Uterus (tissue), 4 donors: ENCODE data around the gene MTREX. TPM values are rescaled to one million over a fixed set of nuclear protein-coding genes. Genes with fewer than 3 reads are reported as not detected.

Source experiments
- DNase-seq, 2 donors: peaks; one replicate each; pipeline ENCODE4 v3.0.0-alpha.2; 2019 to 2020
- H3K27ac ChIP-seq, 2 donors: fragments of 200-600 bp; sonication (generic); 1 replicate in 1 of 2; 2 replicates in 1 of 2; pipeline ENCODE4 v1.5.1; 2016 to 2018
- H3K27me3 ChIP-seq, 2 donors: fragments of 200-600 bp; sonication (generic); one replicate each; pipeline ENCODE4 v1.5.1; 2018 to 2019; ENCODE audit warnings: control low read depth in 1 of 2
- H3K36me3 ChIP-seq, 2 donors: fragments of 200-600 bp; sonication (generic); one replicate each; pipeline ENCODE4 v1.5.1; 2019; ENCODE audit warnings: control low read depth in 1 of 2
- H3K4me1 ChIP-seq, 2 donors: fragments of 200-600 bp; sonication (generic); one replicate each; pipeline ENCODE4 v1.5.1; 2018 to 2019; ENCODE audit warnings: control low read depth in 1 of 2
- H3K4me3 ChIP-seq, 2 donors: fragments of 200-600 bp; sonication (generic); 1 replicate in 1 of 2; 2 replicates in 1 of 2; pipeline ENCODE4 v1.5.1; 2018 to 2019; ENCODE audit warnings: mild to moderate bottlenecking in 1 of 2
- H3K9me3 ChIP-seq, 2 donors: fragments of 200-600 bp; sonication (generic); one replicate each; pipeline ENCODE4 v1.5.1; 2019; ENCODE audit warnings: control low read depth in 1 of 2
- POLR2A ChIP-seq, 2 donors: fragments of 450-650 bp; IDR thresholded peaks; one replicate each; pipeline ENCODE4 v1.6.1; 2016; ENCODE audit warnings: antibody characterized with exemption in 2 of 2, mild to moderate bottlenecking in 1 of 2, moderate library complexity in 1 of 2
- intact Hi-C: fragments of 100-400 bp; cut with DNase I; formaldehyde crosslinking; loops from one replicate; pipeline ENCODE4 v1.15.1; 2023; ENCODE audit warnings: low total_unique reads
- total RNA-seq, 4 donors: library from RNA; depleted of rRNA in 3 of 4; stranded (reverse); fragments of >200 nt in 3 of 4; gene quantifications; one replicate each; pipeline versions ENCODE4 v1.1.0 to v1.2.4, GENCODE V29; 2014 to 2023
- TF ChIP-seq, protein P1 (sequence below), 4 experiments: fragments of 200-600 bp in 2 of 4; fragments of 450-650 bp in 2 of 4; sonication (generic) in 2 of 4; IDR thresholded peaks; one replicate each; pipeline ENCODE4 v1.5.1; 2016 to 2019; ENCODE audit warnings: antibody characterized with exemption in 4 of 4, mild to moderate bottlenecking in 2 of 4, moderate library complexity in 1 of 4
- donor health status: DM: yes; HTN: yes; CAD: no.

Gene MTREX
- total RNA-seq, 4 donors from 2014 or later, result 30.0 to 138 (median 59.2) TPM

DNA sequence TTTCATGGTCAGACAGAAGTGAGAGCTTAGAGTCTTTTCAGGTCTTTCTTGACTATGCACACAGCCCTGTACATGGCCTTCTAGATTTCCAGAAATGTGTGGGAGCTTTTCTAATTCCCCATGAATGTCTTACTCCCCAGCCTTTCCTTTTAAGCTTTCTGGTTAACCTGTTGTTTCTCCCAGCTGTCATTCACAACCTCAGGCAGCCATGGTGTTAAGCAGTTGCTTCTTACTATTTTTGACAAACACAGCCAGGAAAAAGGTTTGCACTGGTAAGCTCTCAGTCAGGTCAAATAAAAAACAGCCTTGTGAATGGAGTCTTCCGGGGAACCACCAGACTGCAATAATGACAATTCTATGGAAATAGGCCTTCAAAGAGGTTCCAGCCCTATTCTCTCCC lies 84.9 kb downstream of the MTREX start:
- H3K36me3 ChIP-seq, result no peaks in the 10 kb centered on the region
- intact Hi-C loops, result no loop called here
- no peak overlapping the region for H3K27ac ChIP-seq
- no peaks in the 10 kb centered on the region for H3K27me3 ChIP-seq
- H3K4me1 ChIP-seq, result no peaks in the 10 kb centered on the region
- no peak for DNase-seq
- no peak overlapping the region for H3K4me3 ChIP-seq
- TF ChIP-seq, protein P1, sequence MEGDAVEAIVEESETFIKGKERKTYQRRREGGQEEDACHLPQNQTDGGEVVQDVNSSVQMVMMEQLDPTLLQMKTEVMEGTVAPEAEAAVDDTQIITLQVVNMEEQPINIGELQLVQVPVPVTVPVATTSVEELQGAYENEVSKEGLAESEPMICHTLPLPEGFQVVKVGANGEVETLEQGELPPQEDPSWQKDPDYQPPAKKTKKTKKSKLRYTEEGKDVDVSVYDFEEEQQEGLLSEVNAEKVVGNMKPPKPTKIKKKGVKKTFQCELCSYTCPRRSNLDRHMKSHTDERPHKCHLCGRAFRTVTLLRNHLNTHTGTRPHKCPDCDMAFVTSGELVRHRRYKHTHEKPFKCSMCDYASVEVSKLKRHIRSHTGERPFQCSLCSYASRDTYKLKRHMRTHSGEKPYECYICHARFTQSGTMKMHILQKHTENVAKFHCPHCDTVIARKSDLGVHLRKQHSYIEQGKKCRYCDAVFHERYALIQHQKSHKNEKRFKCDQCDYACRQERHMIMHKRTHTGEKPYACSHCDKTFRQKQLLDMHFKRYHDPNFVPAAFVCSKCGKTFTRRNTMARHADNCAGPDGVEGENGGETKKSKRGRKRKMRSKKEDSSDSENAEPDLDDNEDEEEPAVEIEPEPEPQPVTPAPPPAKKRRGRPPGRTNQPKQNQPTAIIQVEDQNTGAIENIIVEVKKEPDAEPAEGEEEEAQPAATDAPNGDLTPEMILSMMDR (IDR thresholded peaks at IDR 0.05), result no peak
- TF ChIP-seq POLR2A (IDR thresholded peaks at IDR 0.05), result no peak
- H3K9me3 ChIP-seq, result no peaks in the 10 kb centered on the region

DNA sequence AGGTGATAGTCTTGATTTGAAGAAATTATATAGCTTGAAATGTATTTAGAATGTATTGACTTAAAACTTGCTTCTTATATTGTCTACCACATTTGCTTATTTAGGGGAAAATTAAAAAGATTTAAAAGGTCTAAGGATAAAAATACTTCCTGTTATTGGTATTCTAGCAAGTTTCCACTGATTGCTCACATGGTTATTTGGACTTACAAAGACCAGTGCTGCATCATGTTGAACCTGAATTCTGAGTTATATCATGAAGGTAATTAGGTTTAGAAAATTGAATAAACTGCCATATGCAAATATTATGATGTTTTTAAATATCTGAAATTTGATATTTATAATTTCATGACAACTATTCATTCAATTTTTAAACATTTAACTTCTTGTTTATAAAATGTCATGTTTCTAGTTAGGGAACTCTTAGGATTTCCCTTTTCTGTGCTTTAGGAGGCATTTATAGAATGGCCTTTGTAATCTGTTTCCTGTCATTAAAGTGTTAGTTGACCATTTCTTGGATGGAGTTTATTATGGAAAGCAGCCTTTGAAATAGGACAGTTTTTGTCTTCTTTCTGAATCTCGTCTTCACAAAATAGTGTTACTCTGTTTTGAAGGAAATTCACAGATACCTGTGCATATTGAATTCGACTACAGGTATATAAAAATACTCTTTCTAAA lies 85.8 kb downstream of the MTREX start:
- no peak overlapping the region for H3K27ac ChIP-seq
- intact Hi-C loops, result no loop called here
- DNase-seq, result no peak
- no peaks in the 10 kb centered on the region for H3K9me3 ChIP-seq
- TF ChIP-seq POLR2A (IDR thresholded peaks at IDR 0.05), result no peak
- TF ChIP-seq, protein P1 (IDR thresholded peaks at IDR 0.05), result no peak
- H3K27me3 ChIP-seq, result no peaks in the 10 kb centered on the region
- H3K4me1 ChIP-seq, result no peaks in the 10 kb centered on the region
- no peak overlapping the region for H3K4me3 ChIP-seq
- H3K36me3 ChIP-seq, result no peaks in the 10 kb centered on the region

DNA sequence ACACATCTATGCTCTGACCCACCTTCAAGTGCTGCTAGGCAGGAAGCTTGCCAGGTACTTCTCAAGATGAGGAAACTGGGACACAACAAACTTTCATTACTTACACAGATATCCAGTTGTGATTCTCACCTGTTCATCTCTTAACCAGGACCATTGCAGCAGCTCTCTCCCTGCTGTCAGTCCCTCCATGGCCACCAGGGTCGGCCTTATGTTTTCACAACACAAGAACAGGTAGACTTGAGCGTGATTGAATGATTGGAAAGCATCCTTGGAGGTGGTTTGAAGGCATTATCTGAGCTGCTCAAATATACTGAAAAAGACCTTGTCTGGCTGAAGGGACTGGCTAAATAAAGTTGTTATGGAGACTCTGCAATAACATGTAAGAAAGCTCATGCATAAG lies 94.4 kb downstream of the MTREX start:
- intact Hi-C loops, result loop anchor here (10.0 kb wide), 1 partner anchor 293 kb away; no protein-coding TSS in a partner anchor
- Histone ChIP-seq H3K36me3 (no peaks in the 10 kb centered on the region), H3K4me3 (no peak overlapping the region)

DNA sequence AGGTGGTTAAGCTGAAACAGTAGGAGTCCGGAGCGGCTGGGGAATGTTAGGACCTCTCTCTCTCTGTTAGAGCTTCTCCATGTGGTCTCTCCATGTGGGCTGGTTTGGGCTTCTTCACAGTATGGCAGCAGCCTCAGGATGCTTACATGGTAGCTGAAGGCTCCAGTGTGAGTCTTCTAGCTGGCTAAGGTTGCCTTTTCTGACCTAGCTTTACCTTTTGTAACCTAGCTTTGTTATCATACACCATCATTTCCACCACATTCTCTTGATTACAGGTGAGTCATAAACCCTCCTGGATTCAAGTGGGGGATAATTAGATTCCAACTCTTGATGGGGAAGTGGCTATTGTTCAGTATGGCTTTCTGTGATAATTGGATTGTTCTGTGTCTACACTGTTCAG lies 98.5 kb downstream of the MTREX start:
- Histone ChIP-seq H3K36me3 (no peaks in the 10 kb centered on the region), H3K27me3 (no peaks in the 10 kb centered on the region), H3K27ac (peak overlapping the region in 1 of 2 donors; percentile 23), H3K4me1 (no peaks in the 10 kb centered on the region), H3K9me3 (no peaks in the 10 kb centered on the region), H3K4me3 (no peak overlapping the region)
- TF ChIP-seq POLR2A (IDR thresholded peaks at IDR 0.05), result no peak
- TF ChIP-seq, protein P1 (IDR thresholded peaks at IDR 0.05), result no peak
- intact Hi-C loops, result loop anchor here (10.0 kb wide), 1 partner anchor 289 kb away; no protein-coding TSS in a partner anchor
- DNase-seq, result no peak

More for the DNA sequence above, 94.4 kb downstream of the MTREX start:
- DNase-seq, result no peak
- Histone ChIP-seq H3K27me3 (no peaks in the 10 kb centered on the region), H3K27ac (no peak overlapping the region), H3K9me3 (no peaks in the 10 kb centered on the region), H3K4me1 (no peaks in the 10 kb centered on the region)
- TF ChIP-seq POLR2A (IDR thresholded peaks at IDR 0.05), result no peak
- TF ChIP-seq, protein P1 (IDR thresholded peaks at IDR 0.05), result no peak

DNA sequence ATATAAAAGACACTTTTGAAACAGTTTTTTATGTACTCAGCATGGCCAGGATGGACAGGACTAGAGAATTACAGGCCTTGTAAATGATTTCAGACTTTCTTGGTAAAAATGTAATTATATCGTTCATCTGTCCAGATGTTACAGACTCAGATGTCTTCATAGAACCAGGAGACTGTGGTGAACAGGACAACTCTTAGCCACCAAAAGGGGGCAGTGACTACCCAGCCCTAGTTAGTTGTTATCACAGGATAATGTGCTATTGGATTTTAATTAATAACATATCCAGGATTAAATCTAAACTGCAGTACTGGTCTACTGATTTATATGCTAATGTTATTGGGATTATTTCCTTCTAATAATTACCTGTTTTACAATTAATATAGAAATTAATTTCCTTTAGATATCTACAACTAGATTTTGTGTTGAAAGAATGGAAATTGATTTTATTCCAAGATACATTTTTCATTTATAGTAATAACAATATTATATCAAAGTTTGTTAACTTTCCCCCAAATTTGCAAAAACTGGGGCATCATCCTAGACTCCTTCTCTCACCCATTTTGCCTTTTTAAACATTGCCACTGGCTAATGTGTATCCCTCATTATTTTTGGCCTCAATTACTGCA lies 99.4 kb downstream of the MTREX start:
- H3K4me1 ChIP-seq, result no peaks in the 10 kb centered on the region
- H3K4me3 ChIP-seq, result no peak overlapping the region
- H3K9me3 ChIP-seq, result no peaks in the 10 kb centered on the region
- intact Hi-C loops, result loop anchor here (10.0 kb wide), 1 partner anchor 288 kb away; no protein-coding TSS in a partner anchor
- H3K27me3 ChIP-seq, result no peaks in the 10 kb centered on the region
- TF ChIP-seq, protein P1 (IDR thresholded peaks at IDR 0.05), result peak; percentile 58 to 72 (median 68)
- no peak for TF ChIP-seq POLR2A (IDR thresholded peaks at IDR 0.05)
- no peak for DNase-seq
- no peak overlapping the region for H3K27ac ChIP-seq
- H3K36me3 ChIP-seq, result no peaks in the 10 kb centered on the region
